HG03565 (cell line): Measurements from ENCODE around the gene FXR2.

ENCODE experiments used
- ATAC-seq: cut with Tn5 transposase; IDR thresholded peaks from one replicate; pipeline ENCODE4 v1.9.1; 2021; ENCODE audit warnings: mild to moderate bottlenecking, moderate library complexity; ENCODE audit not compliant: unreplicated experiment

The FXR2 gene

GRCh38 chr17:7589204-7589868 is 25.4 kb downstream of the FXR2 start:
- no peak for ATAC-seq

- no peak for ATAC-seq
Measured at GRCh38 chr17:7588553-7589203, 26.0 kb downstream of the FXR2 start.

GRCh38 chr17:7587420-7588151 is 27.1 kb downstream of the FXR2 start:
- ATAC-seq: no peak

- no peak for ATAC-seq
Measured at GRCh38 chr17:7586673-7587419, 27.9 kb downstream of the FXR2 start.

GRCh38 chr17:7583253-7584109 is 31.2 kb downstream of the FXR2 start, which contains the start of gene MPDU1:
MPDU1 (plus strand) TSS chr17:7583852; CDS start chr17:7583863, 11 bp downstream.
- peak; percentile 46 for ATAC-seq

GRCh38 chr17:7582396-7583252 is 32.1 kb downstream of the FXR2 start:
- no peak for ATAC-seq

- ATAC-seq: no peak
Measured at GRCh38 chr17:7580604-7581575, 33.8 kb downstream of the FXR2 start.

GRCh38 chr17:7579834-7580603 is 34.7 kb downstream of the FXR2 start:
- no peak for ATAC-seq

- no peak for ATAC-seq
Measured at GRCh38 chr17:7579001-7579833, 35.5 kb downstream of the FXR2 start, which contains the start of gene CD68. CD68 (plus strand) TSS chr17:7579638; CDS start chr17:7579678, 40 bp downstream.

- ATAC-seq: no peak
Measured at GRCh38 chr17:7577327-7578199, 37.1 kb downstream of the FXR2 start.

- no peak for ATAC-seq
Measured at GRCh38 chr17:7576432-7576937, 38.2 kb downstream of the FXR2 start.

- no peak for ATAC-seq
Measured at GRCh38 chr17:7575959-7576358, 38.7 kb downstream of the FXR2 start.

- ATAC-seq: no peak
Measured at GRCh38 chr17:7575481-7575883, 39.2 kb downstream of the FXR2 start.

- ATAC-seq: no peak
Measured at GRCh38 chr17:7574176-7574953, 40.3 kb downstream of the FXR2 start.
